Nephron progenitor cell (in vitro differentiated cells): ENCODE data around the gene GNAI1.

Source experiments
- DNase-seq: peaks from one replicate; pipeline ENCODE4 v3.0.0; 2021
- H3K27ac Mint-ChIP-seq: 2 replicates; pipeline ENCODE4 v1.8.0; 2021; ENCODE audit warnings: mild to moderate bottlenecking, moderate library complexity, mixed read lengths
- H3K27me3 Mint-ChIP-seq: 2 replicates; pipeline ENCODE4 v1.8.0; 2021; ENCODE audit warnings: mild to moderate bottlenecking, low read depth, mixed read lengths; ENCODE audit not compliant: poor library complexity
- H3K36me3 Mint-ChIP-seq: 2 replicates; pipeline ENCODE4 v1.8.0; 2021; ENCODE audit warnings: low read depth, mixed read lengths
- H3K4me1 Mint-ChIP-seq: 2 replicates; pipeline ENCODE4 v1.8.0; 2021; ENCODE audit warnings: mixed read lengths
- H3K4me3 Mint-ChIP-seq: 2 replicates; pipeline ENCODE4 v1.8.0; 2021; ENCODE audit warnings: mild to moderate bottlenecking, moderate library complexity, mixed read lengths
- H3K9me3 Mint-ChIP-seq: 2 replicates; pipeline ENCODE4 v1.8.0; 2021; ENCODE audit warnings: mild to moderate bottlenecking, moderate library complexity, mixed read lengths
- CTCF ChIP-seq: fragments of 200-600 bp; sonication (generic); IDR thresholded peaks from 2 replicates; pipeline ENCODE4 v1.5.0; 2021; ENCODE audit warnings: antibody characterized with exemption

GNAI1 gene

GRCh38 chr7:80093349-80093748 is 41.3 kb upstream of the GNAI1 start:
- DNase-seq: no peak
- peaks cover 5% of the 10 kb centered on the region for H3K27me3 Mint-ChIP-seq
- H3K36me3 Mint-ChIP-seq: no peaks in the 10 kb centered on the region
- no peaks in the 10 kb centered on the region for H3K4me1 Mint-ChIP-seq
- no peak overlapping the region for H3K4me3 Mint-ChIP-seq
- no peak overlapping the region for H3K27ac Mint-ChIP-seq
- TF ChIP-seq CTCF: no peak
- no peaks in the 10 kb centered on the region for H3K9me3 Mint-ChIP-seq

- no peaks in the 10 kb centered on the region for H3K9me3 Mint-ChIP-seq
- H3K27me3 Mint-ChIP-seq: peaks cover 5% of the 10 kb centered on the region
- no peak for DNase-seq
Measured at GRCh38 chr7:80095545-80095944, 39.1 kb upstream of the GNAI1 start.

GRCh38 chr7:80097756-80098155 is 36.9 kb upstream of the GNAI1 start:
- H3K36me3 Mint-ChIP-seq: no peaks in the 10 kb centered on the region
- H3K4me3 Mint-ChIP-seq: no peak overlapping the region
- peaks cover 4% of the 10 kb centered on the region for H3K9me3 Mint-ChIP-seq
- DNase-seq: no peak
- no peaks in the 10 kb centered on the region for H3K4me1 Mint-ChIP-seq
- no peak for TF ChIP-seq CTCF
- H3K27ac Mint-ChIP-seq: no peak overlapping the region
- peaks cover 5% of the 10 kb centered on the region for H3K27me3 Mint-ChIP-seq

More at GRCh38 chr7:80095545-80095944, 39.1 kb upstream of the GNAI1 start:
- H3K4me3 Mint-ChIP-seq: no peak overlapping the region
- no peaks in the 10 kb centered on the region for H3K4me1 Mint-ChIP-seq
- peak; percentile 26 for TF ChIP-seq CTCF
- H3K36me3 Mint-ChIP-seq: no peaks in the 10 kb centered on the region
- no peak overlapping the region for H3K27ac Mint-ChIP-seq

GRCh38 chr7:80098795-80099194 is 35.8 kb upstream of the GNAI1 start:
- DNase-seq: no peak
- no peak for TF ChIP-seq CTCF
- Mint-ChIP-seq H3K27me3 (peaks cover 5% of the 10 kb centered on the region), H3K4me3 (no peak overlapping the region), H3K36me3 (no peaks in the 10 kb centered on the region), H3K4me1 (no peaks in the 10 kb centered on the region), H3K9me3 (peaks cover 6% of the 10 kb centered on the region), H3K27ac (no peak overlapping the region)

GRCh38 chr7:80100254-80100653 is 34.4 kb upstream of the GNAI1 start:
- H3K4me1 Mint-ChIP-seq: no peaks in the 10 kb centered on the region
- H3K9me3 Mint-ChIP-seq: peaks cover 6% of the 10 kb centered on the region
- H3K36me3 Mint-ChIP-seq: no peaks in the 10 kb centered on the region
- DNase-seq: no peak
- peaks cover 5% of the 10 kb centered on the region for H3K27me3 Mint-ChIP-seq
- no peak overlapping the region for H3K4me3 Mint-ChIP-seq
- TF ChIP-seq CTCF: no peak
- no peak overlapping the region for H3K27ac Mint-ChIP-seq

GRCh38 chr7:80105701-80106408 is 28.8 kb upstream of the GNAI1 start:
- no peak for TF ChIP-seq CTCF
- Mint-ChIP-seq H3K27me3 (no peaks in the 10 kb centered on the region), H3K4me1 (peaks cover 15% of the 10 kb centered on the region), H3K27ac (peak overlapping the region; percentile 64), H3K4me3 (no peak overlapping the region), H3K9me3 (peaks cover 6% of the 10 kb centered on the region), H3K36me3 (no peaks in the 10 kb centered on the region)
- no peak for DNase-seq
